Endodermal cell (in vitro differentiated cells): Measurements from ENCODE around the gene EVA1B. TPM values are rescaled to one million over a fixed set of nuclear protein-coding genes. Genes with fewer than 3 reads are reported as not detected.

ENCODE experiments used
- DNase-seq: peaks from one replicate; pipeline ENCODE4 v3.0.0-alpha.2; 2017
- H3K27ac ChIP-seq: 2 replicates; pipeline ENCODE4 v1.5.1; 2013; ENCODE audit warnings: mild to moderate bottlenecking, low read depth, low read length, moderate library complexity
- H3K27me3 ChIP-seq: 2 replicates; pipeline ENCODE4 v1.6.1; 2013; ENCODE audit warnings: mild to moderate bottlenecking, low read length, moderate library complexity; ENCODE audit not compliant: insufficient read depth, control insufficient read depth, poor library complexity, severe bottlenecking
- H3K36me3 ChIP-seq: 2 replicates; pipeline ENCODE4 v1.7.0; 2013; ENCODE audit warnings: mild to moderate bottlenecking, low read length, moderate library complexity; ENCODE audit not compliant: control insufficient read depth, insufficient read depth
- H3K4me1 ChIP-seq: one replicate; pipeline ENCODE4 v1.7.0; 2013; ENCODE audit warnings: low read length; ENCODE audit not compliant: control insufficient read depth, insufficient read depth
- H3K4me3 ChIP-seq: 2 replicates; pipeline ENCODE4 v1.5.1; 2013; ENCODE audit warnings: mild to moderate bottlenecking, low read length, moderate library complexity
- H3K9ac ChIP-seq: 2 replicates; pipeline ENCODE4 v1.6.1; 2013; ENCODE audit warnings: mild to moderate bottlenecking, low read length, moderate library complexity; ENCODE audit not compliant: poor library complexity, severe bottlenecking; ENCODE audit errors: extremely low read depth
- H3K9me3 ChIP-seq: 2 replicates; pipeline ENCODE4 v1.6.1; 2013; ENCODE audit warnings: mild to moderate bottlenecking, low read length, moderate library complexity; ENCODE audit not compliant: control insufficient read depth
- H3K27ac Mint-ChIP-seq: 2 replicates; pipeline ENCODE4 v1.8.0; 2020; ENCODE audit warnings: mixed read lengths
- H3K27me3 Mint-ChIP-seq: 2 replicates; pipeline ENCODE4 v1.8.0; 2021; ENCODE audit warnings: mild to moderate bottlenecking, mixed read lengths; ENCODE audit not compliant: insufficient read depth
- H3K36me3 Mint-ChIP-seq: 2 replicates; pipeline ENCODE4 v1.8.0; 2020; ENCODE audit warnings: low read depth, mixed read lengths
- H3K4me1 Mint-ChIP-seq: 2 replicates; pipeline ENCODE4 v1.8.0; 2020; ENCODE audit warnings: mixed read lengths
- H3K4me3 Mint-ChIP-seq: 2 replicates; pipeline ENCODE4 v1.8.0; 2020; ENCODE audit warnings: mild to moderate bottlenecking, moderate library complexity, mixed read lengths
- H3K9me3 Mint-ChIP-seq: 2 replicates; pipeline ENCODE4 v1.8.0; 2020; ENCODE audit warnings: mild to moderate bottlenecking, mixed read lengths
- CTCF ChIP-seq: fragments of 200-600 bp; sonication (generic); conservative IDR thresholded peaks from 2 replicates; pipeline ENCODE4 v1.5.0; 2021; ENCODE audit warnings: antibody characterized with exemption, mild to moderate bottlenecking
- WGBS, 2 experiments: methylation state at CpG; one replicate each; pipeline versions ENCODE4 v1.1.5 to v1.1.7; 2013; ENCODE audit warnings: missing lambda C conversion rate in 2 of 2, mixed read lengths in 1 of 2; ENCODE audit not compliant: insufficient coverage in 1 of 2, insufficient read length in 1 of 2; 5-methylcytosine and 5-hydroxymethylcytosine counted together
- total RNA-seq, 2 donors: library from RNA; stranded (reverse); fragmentation: NEBNext Ultra II Directional in 1 of 2; extraction: Animal tissue kit (Norgen Biotek cat#: 25700) in 1 of 2; gene quantifications; 2 replicates in 1 of 2; 3 replicates in 1 of 2; pipeline ENCODE4 v1.2.1, GENCODE V29; 2021

EVA1B gene
- total RNA-seq, 2 donors from 2014 or later, result 14.1 to 16.3 TPM

GRCh38 chr1:36350659-36351226, 27.3 kb upstream of the EVA1B start:
- peaks cover 55% of the 10 kb centered on the region for H3K36me3 Mint-ChIP-seq
- H3K9ac ChIP-seq, result no peak overlapping the region

DNA sequence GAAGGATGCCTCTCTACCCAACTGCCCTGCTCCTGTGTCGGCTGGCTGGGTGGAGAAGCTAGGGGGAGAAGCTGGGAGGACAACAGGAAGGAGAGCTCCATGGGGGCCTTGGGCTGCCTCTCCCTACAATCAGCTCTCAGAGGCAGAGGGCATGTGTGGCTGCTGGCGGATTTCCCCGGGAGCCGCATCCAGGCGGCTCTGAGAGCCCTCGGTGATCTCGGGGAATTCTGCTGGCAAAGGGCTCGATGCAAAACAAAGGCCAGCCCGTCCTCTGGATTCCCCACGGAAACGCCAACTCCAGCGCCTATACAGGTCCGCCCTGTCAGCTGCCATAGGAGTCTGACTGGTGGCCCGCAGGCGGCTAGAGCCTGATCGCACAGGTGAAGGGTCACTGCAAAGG, 26.4 kb upstream of the EVA1B start:
- peak overlapping the region; percentile 49 for H3K27ac ChIP-seq
- H3K4me3 Mint-ChIP-seq, result no peak overlapping the region
- H3K4me1 Mint-ChIP-seq, result peaks cover 6% of the 10 kb centered on the region
- no peaks in the 10 kb centered on the region for H3K9me3 ChIP-seq
- no peak for DNase-seq
- H3K27me3 ChIP-seq, result no peaks in the 10 kb centered on the region
- H3K27me3 Mint-ChIP-seq, result no peaks in the 10 kb centered on the region
- H3K9ac ChIP-seq, result no peak overlapping the region
- peaks cover 65% of the 10 kb centered on the region for H3K36me3 ChIP-seq
- H3K36me3 Mint-ChIP-seq, result peaks cover 51% of the 10 kb centered on the region
- H3K27ac Mint-ChIP-seq, result no peak overlapping the region
- H3K4me3 ChIP-seq, result no peak overlapping the region
- 94 to 97% methylated on average over 10 to 16 of the region's 16 CpGs for WGBS, 2 experiments
- TF ChIP-seq CTCF, result no peak
- no peaks in the 10 kb centered on the region for H3K4me1 ChIP-seq
- H3K9me3 Mint-ChIP-seq, result no peaks in the 10 kb centered on the region

More at GRCh38 chr1:36350659-36351226, 27.3 kb upstream of the EVA1B start:
- Mint-ChIP-seq H3K27ac (no peak overlapping the region), H3K4me3 (no peak overlapping the region), H3K27me3 (no peaks in the 10 kb centered on the region), H3K9me3 (no peaks in the 10 kb centered on the region), H3K4me1 (peaks cover 6% of the 10 kb centered on the region)
- Histone ChIP-seq H3K36me3 (peaks cover 74% of the 10 kb centered on the region), H3K27ac (peak overlapping the region; percentile 86), H3K4me1 (no peaks in the 10 kb centered on the region), H3K27me3 (no peaks in the 10 kb centered on the region), H3K4me3 (no peak overlapping the region), H3K9me3 (no peaks in the 10 kb centered on the region)
- no peak for DNase-seq
- TF ChIP-seq CTCF, result no peak
- WGBS, 2 experiments, result 86 to 97% methylated on average over 6 to 13 of the region's 13 CpGs

- no peaks in the 10 kb centered on the region for H3K4me1 ChIP-seq
- peaks cover 64% of the 10 kb centered on the region for H3K36me3 ChIP-seq
- no peaks in the 10 kb centered on the region for H3K27me3 ChIP-seq
- H3K4me3 ChIP-seq, result no peak overlapping the region
- Mint-ChIP-seq H3K27ac (peak overlapping the region; percentile 35), H3K4me3 (no peak overlapping the region), H3K9me3 (no peaks in the 10 kb centered on the region), H3K4me1 (peaks cover 6% of the 10 kb centered on the region), H3K27me3 (no peaks in the 10 kb centered on the region), H3K36me3 (peaks cover 48% of the 10 kb centered on the region)
- H3K9me3 ChIP-seq, result no peaks in the 10 kb centered on the region
- no peak for DNase-seq
- no peak for TF ChIP-seq CTCF
- no peak overlapping the region for H3K27ac ChIP-seq
- no peak overlapping the region for H3K9ac ChIP-seq
- WGBS, 2 experiments, result 85 to 91% methylated on average over 6 to 7 of the region's 7 CpGs
Observed at GRCh38 chr1:36349241-36349671, 25.8 kb upstream of the EVA1B start.
